ENCODE data around the gene PTCH1. TPM values are rescaled to one million over a fixed set of nuclear protein-coding genes. Genes with fewer than 3 reads are reported as not detected.

PTCH1 gene
- total and polyA plus RNA-seq, 10 of the 15 experiments (the other 5 are each of a cell fraction or from before 2014, with no cell fraction given) = 0.16 to 6.1 (median 2.6) TPM

GRCh38 chr9:95515272-95516113, 1.3 kb downstream of the PTCH1 start:
- DNase-seq (ENCODE audit: low read depth, low spot score) (no peak), ATAC-seq (no peak), FAIRE-seq (no peak)
- Histone ChIP-seq H3K27ac (ENCODE audit: control insufficient read depth, insufficient read depth) (no peak overlapping the region), H3K9me3 (replicated peaks; ENCODE audit: control insufficient read depth, insufficient read depth, low read length) (peaks cover 2% of the 10 kb centered on the region; the same call in 2 of the 3 replicates), H3K4me1 (ENCODE audit: control insufficient read depth, insufficient read depth, low read length) (0 out of 2 replicates have a peak, but pooled peaks cover 4% of the 10 kb centered on the region), H3K9ac (ENCODE audit: control insufficient read depth, insufficient read depth, low read length) (no peak overlapping the region), H3K4me3 (no peak overlapping the region; the same call in 1 of the 2 replicates), H2AFZ (ENCODE audit: control insufficient read depth, low read depth, low read length) (no peak overlapping the region), H3K4me2 (ENCODE audit: control insufficient read depth, insufficient read depth) (peak overlapping the region; percentile 53), H3K36me3 (ENCODE audit: control insufficient read depth in 2 of 2, insufficient read depth in 2 of 2, low read length in 1 of 2) (no peaks in the 10 kb centered on the region), H4K20me1 (ENCODE audit: control insufficient read depth, insufficient read depth) (no peaks in the 10 kb centered on the region), H3K27me3 (replicated peaks in 1 of 2; ENCODE audit: control insufficient read depth in 2 of 2, insufficient read depth in 2 of 2, low read length in 1 of 2) (peaks cover 11 to 16% of the 10 kb centered on the region in 2 experiments; a peak in 3 of 4 replicates), H3K79me2 (ENCODE audit: control insufficient read depth, insufficient read depth, low read length) (no peaks in the 10 kb centered on the region)
- POLR2A ChIA-PET = no interaction called here
- RAD21 ChIA-PET (ENCODE audit: unreplicated experiment) = no interaction called here
- in situ Hi-C loops (cut with MboI) = no loop called here
- intact Hi-C loops (cut with micrococcal nuclease; ENCODE audit: unreplicated experiment) = no loop called here
- no TSS peak for BruUV-seq (replicated peaks)
- TF ChIP-seq MEF2B (IDR thresholded peaks at IDR 0.05; ENCODE audit: partially characterized antibody, poor library complexity, severe bottlenecking) = no peak
- TF ChIP-seq POU2F2 (IDR thresholded peaks at IDR 0.05; ENCODE audit: borderline replicate concordance, low read depth, low read length) = no peak
- TF ChIP-seq ZSCAN29 (IDR thresholded peaks at IDR 0.05) = no peak
- TF ChIP-seq PKNOX1 (IDR thresholded peaks at IDR 0.05) = 0 out of 2 replicates have a peak, but pooled peaks have one; percentile 38
- no peak for TF ChIP-seq ESRRA (IDR thresholded peaks at IDR 0.05; ENCODE audit: low read length)
- SMC1A ChIA-PET (ENCODE audit: uncharacterized antibody, unreplicated experiment) = no interaction called here
- CTCF ChIA-PET = no interaction called here
- WGBS (ENCODE audit: insufficient coverage, insufficient replicate concordance, low lambda C conversion rate, missing lambda C conversion rate) = 37% methylated on average over 46 of the region's 48 CpGs

All from GM12878 (cell line).